ENCODE measurements around the gene PTGER1. TPM values are rescaled to one million over a fixed set of nuclear protein-coding genes. Genes with fewer than 3 reads are reported as not detected.

Gene PTGER1
- total and polyA plus RNA-seq, 2 of the 4 experiments (the other 2 are of a cell fraction) = 0.54 to 0.60 TPM

- Histone ChIP-seq H2AFZ (replicated peaks; ENCODE audit: low read length, poor library complexity) (no peak overlapping the region), H3K4me1 (ENCODE audit: control insufficient read depth, insufficient read depth, low read length) (peaks cover 31% of the 10 kb centered on the region), H2BK5ac (ENCODE audit: low read depth, low read length, poor library complexity, severe bottlenecking) (no peak overlapping the region), H3K9me1 (ENCODE audit: insufficient read depth, low read length) (0 out of 2 replicates have a peak, but pooled peaks cover 5% of the 10 kb centered on the region), H3K4me2 (ENCODE audit: low read depth, low read length) (no peak overlapping the region), H4K8ac (ENCODE audit: low read depth in 2 of 2, low read length in 2 of 2) (no peak overlapping the region), H3K9me3 (ENCODE audit: control insufficient read depth, insufficient read depth, low read length) (no peaks in the 10 kb centered on the region), H3K9ac (ENCODE audit: low read depth, low read length) (no peak overlapping the region), H3K4ac (ENCODE audit: low read depth, low read length) (no peak overlapping the region), H2BK120ac (ENCODE audit: low read depth, low read length) (no peak overlapping the region), H2AK9ac (replicated peaks; ENCODE audit: low read depth, low read length, poor library complexity) (peak overlapping the region; percentile 50), H3K56ac (ENCODE audit: extremely low read depth, insufficient read depth, low read length) (no peak overlapping the region), H4K91ac (ENCODE audit: insufficient read depth, low read depth, low read length) (no peak overlapping the region), H4K5ac (ENCODE audit: low read depth, low read length) (no peak overlapping the region), H2AK5ac (ENCODE audit: low read depth, low read length) (peak overlapping the region; percentile 97; the same call in 1 of the 2 replicates), H3K4me3 (ENCODE audit: insufficient read depth, low read depth, low read length) (no peak overlapping the region), H2BK15ac (ENCODE audit: low read depth, low read length) (no peak overlapping the region), H3K27me3 (ENCODE audit: control insufficient read depth, insufficient read depth, low read length) (no peaks in the 10 kb centered on the region), H3K79me1 (ENCODE audit: low read depth in 1 of 2, low read length in 2 of 2) (peaks cover 0 to 19% of the 10 kb centered on the region in 2 experiments; a peak in 2 of 4 replicates), H2BK20ac (ENCODE audit: low read depth, low read length) (no peak overlapping the region), H3K18ac (ENCODE audit: low read depth, low read length) (no peak overlapping the region), H3K23ac (ENCODE audit: low read depth, low read length) (no peak overlapping the region), H3K36me3 (ENCODE audit: control insufficient read depth, insufficient read depth, low read length) (peaks cover 27% of the 10 kb centered on the region; the same call in 1 of the 2 replicates), H4K20me1 (ENCODE audit: insufficient read depth, low read length) (peaks cover 12% of the 10 kb centered on the region), H3K14ac (replicated peaks; ENCODE audit: low read depth, low read length) (no peak overlapping the region), H3K27ac (ENCODE audit: insufficient read depth, low read length) (no peak overlapping the region)
- no peak for TF ChIP-seq MAFK (IDR thresholded peaks at IDR 0.05; ENCODE audit: low read depth, low read length)
- no peak for TF ChIP-seq ELK1 (IDR thresholded peaks at IDR 0.05; ENCODE audit: borderline replicate concordance, low read depth, low read length)
- no peak for TF ChIP-seq NFE2L2 (IDR thresholded peaks at IDR 0.05; ENCODE audit: low read depth, low read length)
- TF ChIP-seq CEBPB (IDR thresholded peaks at IDR 0.05; ENCODE audit: low read depth, low read length) = no peak
- no peak for TF ChIP-seq POLR2A (IDR thresholded peaks at IDR 0.05; ENCODE audit: low read depth, low read length)
- no peak for TF ChIP-seq SMC3 (IDR thresholded peaks at IDR 0.05; ENCODE audit: low read depth, low read length)
- no peak for TF ChIP-seq RCOR1 (IDR thresholded peaks at IDR 0.05; ENCODE audit: insufficient replicate concordance, low read length)
- no peak for TF ChIP-seq FOS (IDR thresholded peaks at IDR 0.05; ENCODE audit: low read depth, low read length)
- no peak for DNase-seq
- in situ Hi-C loops (cut with MboI; ENCODE audit: low sequenced_read_pairs) (loop anchor here (10.0 kb wide), 1 partner anchor 589 kb away; no protein-coding TSS in a partner anchor), dilution Hi-C loops (cut with HindIII; ENCODE audit: low sequenced_read_pairs, unreplicated experiment) (no loop called here), intact Hi-C loops (cut with micrococcal nuclease) (no loop called here)
- POLR2A ChIA-PET (ENCODE audit: unreplicated experiment) = no interaction called here
- ATAC-seq (ENCODE audit: low read depth) = no peak
- WGBS, 2 experiments (ENCODE audit: extremely low coverage in 2 of 2, insufficient read length in 1 of 2) = 66% methylated on average over 41 of the region's 53 CpGs; no CpG with 5 or more reads in 1 of the 2 experiments
- BruUV-seq (replicated peaks) = no TSS peak
- CTCF ChIA-PET = no interaction called here
Observed at GRCh38 chr19:14473978-14474578, 1.1 kb downstream of the PTGER1 start.
